Inflammatory macrophage treated with lipopolysaccharide for 1 hour (primary cell): ENCODE data around the gene CNTLN.
A peak's percentile ranks its signal among the peaks of the same experiment; 100 is the strongest.
"Not testable (repeated sequence)": the region's sequence is repeated elsewhere in the genome, so short reads cannot be mapped to it uniquely, and the experiment has no call there.

ENCODE experiments used
- DNase-seq, 2 donors: peaks; one replicate each; pipeline ENCODE4 v3.0.0-alpha.2; 2020 to 2022

The CNTLN gene

DNA sequence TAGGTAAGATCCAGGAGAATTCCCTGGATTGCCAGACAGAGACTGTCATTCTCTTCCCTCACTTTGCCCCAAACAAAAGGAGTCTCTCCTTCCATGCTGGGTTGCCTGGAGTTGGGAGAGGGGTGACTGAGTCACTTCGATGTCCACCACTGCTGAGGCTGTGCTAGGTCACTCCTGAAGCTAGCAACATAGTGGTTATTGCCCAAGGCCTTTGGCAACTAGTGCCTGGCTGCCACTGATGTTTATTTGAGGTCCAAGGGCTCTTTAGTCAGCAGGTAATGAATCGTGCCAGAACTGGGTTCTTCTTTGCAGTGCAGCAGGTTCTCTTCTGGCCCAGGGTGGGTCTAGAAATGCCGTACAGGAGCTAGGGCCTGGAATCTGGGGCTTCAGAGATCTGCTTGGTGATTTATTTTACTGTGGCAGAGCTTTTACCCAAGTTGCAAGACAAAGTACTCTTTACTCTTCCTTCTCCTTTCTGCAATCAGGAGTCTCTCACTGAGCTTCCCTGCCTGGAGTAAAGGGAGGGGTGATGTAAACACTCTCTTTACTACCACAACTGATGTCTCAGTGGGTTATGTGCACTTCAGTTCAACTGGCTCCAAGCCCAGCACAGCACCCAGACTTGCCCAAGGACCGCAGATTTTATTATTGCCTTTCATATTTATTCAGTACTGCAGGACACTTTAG, 288.3 kb downstream of the CNTLN start:
- no peak for DNase-seq

DNA sequence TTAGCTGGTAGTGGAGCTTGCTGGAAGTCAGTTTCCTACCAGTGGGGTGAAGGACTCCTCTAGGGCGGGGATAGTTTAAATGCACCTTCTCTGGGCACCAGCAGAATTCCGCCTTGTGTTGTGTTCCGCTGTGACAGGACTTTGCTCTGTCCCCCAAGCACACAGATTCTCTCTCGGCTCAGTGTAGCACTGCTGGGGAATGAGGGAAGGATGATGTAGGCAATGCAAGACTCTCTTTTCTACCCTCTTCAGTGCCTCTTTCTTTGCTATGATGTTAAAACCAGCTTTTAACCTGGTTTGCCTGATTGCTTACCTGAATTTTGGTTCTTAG, 288.8 kb downstream of the CNTLN start:
- no peak for DNase-seq

DNA sequence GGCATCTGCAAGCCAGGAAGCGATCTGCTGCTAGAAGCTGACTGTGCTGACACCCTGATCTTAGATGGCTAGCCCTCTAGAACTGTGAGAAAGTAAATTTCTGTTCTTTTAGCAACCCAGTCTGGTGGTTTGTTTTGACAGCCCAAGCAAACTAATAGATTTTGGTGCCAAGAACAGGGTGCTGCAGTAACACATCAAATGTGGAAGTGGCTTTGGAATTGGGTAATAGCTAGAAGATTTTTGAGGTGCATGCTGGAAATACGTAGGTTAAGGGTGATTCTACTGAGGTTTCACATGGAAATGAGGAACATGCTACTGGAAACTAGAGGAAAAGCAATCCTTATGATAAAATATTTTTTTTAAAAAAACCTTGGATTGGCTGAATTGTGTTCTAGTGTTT, 290.5 kb downstream of the CNTLN start:
- peak; percentile 12 to 31 for DNase-seq

DNA sequence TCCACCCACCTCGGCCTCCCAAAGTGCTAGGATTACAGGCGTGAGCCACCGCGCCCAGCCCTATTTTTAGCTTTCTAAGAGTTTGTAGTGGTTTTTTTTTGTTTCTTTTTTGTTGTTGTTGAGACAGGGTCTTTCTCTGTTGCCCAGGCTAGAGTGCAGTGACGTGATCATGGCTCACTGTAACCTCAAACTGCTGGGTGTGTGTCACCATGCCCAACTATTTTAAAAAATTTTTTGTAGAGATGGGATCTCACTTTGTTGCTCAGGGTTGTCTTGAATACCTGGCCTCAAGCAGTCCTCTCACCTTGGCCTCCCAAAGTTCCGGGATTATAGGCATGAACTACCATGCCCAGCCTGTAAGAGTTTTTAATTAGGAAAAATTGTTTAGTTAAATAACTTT, 298.7 kb downstream of the CNTLN start:
- DNase-seq: no peak

DNA sequence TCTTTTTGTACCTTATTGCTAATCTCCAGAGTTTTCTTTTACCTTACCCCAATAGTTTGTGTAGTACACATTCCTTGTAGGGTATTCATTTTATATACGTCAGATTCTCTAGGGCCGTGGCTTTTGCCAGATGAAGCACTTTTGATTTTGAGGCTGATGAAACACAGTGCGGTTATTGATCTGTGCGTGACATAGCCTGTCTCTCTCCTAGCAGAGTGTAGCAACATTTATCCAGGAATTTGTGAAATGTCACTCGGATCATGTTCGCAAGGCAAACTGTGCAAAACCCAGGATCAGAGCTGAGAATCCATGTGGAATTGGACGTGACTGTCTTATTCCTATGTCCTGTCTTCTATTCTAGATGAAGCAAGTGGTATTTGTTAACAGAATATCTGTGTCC, 302.0 kb downstream of the CNTLN start:
- no peak for DNase-seq

DNA sequence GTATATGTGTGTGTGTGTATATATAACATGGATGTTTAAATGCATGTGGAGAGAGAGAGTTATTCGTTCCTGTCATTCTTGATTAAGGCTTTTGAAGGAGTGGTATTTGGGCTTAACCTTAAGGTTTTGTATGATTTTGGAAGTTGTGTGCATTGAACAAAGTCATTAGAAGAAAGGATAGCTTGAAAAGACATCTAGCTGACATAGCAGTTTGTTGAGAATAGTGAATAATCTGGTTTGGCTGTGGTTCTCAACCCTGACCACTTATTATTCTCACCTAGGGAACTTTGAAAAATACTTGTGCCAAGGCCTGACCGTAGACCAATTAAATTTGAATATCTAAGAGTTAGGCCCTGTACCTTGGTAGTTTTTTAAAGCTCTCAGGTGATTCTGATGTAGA, 303.0 kb downstream of the CNTLN start:
- no peak for DNase-seq

DNA sequence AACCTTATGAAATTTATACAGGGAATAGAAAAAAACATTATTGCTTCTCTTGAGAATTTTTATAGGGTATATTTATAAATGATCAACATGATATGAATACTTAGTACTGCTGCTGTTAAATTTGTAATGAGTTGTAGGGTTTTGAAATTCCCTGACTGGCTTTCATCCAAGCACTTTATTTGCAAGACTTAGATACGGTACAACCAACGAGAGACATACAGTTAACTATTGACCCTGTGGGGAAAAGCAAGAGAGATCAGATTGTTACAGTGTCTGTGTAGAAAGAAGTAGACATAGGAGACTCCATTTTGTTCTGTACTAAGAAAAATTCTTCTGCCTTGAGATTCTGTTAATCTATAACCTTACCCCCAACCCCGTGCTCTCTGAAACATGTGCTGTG, 310.3 kb downstream of the CNTLN start:
- not testable (repeated sequence) for DNase-seq

DNA sequence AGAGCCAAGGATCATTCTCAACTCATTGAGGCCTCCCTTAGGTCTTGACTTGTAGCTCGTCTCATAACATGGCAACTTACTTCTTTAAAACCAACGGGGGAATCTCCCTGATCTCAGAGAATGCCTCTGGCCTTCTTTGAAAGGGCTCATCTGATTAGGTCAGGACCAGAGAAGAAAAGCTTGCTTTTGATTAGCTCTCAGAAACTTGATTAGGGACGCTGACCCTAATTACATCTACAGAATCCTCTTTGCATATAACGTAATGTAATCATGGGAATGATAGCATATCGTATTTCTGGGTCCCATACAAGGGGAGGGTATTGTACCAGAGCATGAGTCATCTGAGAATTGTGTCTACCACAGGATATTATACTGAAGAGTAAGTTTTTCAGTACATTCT, 318.9 kb downstream of the CNTLN start:
- no peak for DNase-seq

DNA sequence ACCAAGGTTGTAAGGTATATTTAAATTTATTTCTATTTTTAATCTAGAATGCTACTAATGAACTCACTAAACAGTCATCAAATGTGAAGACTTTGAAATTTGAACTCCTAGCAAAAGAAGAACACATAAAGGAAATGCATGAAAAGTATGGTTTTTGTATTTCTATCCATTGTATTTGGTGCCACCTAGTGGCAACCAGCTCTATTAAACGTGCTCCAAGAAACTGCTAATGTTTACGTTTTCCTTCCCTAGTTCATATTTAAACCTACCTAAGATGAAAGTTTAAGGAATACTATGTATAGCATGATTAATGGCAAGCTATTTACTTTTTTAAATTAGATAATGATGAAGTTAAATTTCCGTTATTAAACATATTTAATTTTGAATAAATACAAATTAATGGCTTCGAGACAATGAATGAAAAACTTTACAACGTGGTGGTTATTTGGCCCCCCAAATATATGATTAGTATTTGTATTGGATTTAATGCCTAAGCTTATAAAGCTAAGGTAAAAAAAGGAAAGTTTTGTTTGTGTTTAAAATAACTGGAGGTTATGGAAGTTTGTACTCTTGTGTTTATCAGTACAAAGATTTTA, 328.1 kb downstream of the CNTLN start:
- DNase-seq: peak; percentile 30 to 78

DNA sequence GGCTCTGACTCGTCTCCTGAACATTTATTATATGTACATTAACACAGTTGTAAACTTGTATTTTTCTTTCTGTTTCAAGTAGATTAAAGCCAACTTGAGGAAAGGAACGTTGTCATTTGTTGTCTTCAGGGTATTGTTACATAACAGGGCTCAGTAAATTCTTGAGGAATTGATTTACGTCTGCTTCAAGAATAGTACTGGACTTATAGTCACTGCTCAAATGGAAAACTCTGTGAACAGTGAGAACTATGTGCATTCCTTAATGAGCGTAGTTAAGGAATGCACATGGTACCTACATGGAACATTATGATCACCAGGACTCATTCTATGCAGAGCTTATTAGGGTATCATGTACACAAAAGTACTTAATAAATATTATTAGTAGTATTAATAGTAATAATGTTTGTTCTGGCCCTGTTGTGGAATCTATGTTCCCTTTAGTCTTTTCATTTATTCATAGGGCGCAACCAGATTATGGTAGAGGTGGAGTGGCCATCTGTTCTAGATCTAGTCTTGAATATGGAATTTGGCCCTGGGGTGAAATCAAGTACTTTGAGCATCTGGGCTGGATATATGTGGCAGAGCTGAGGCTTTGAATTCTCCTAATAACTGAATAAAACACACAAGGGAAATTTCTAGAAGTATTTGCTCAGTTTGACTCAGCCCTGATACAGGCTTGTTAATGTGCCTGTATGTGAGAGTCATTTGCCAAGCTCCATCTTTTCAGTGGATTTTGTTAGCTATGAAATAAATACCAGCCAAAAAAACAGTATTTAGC, 335.4 kb downstream of the CNTLN start:
- no peak for DNase-seq

DNA sequence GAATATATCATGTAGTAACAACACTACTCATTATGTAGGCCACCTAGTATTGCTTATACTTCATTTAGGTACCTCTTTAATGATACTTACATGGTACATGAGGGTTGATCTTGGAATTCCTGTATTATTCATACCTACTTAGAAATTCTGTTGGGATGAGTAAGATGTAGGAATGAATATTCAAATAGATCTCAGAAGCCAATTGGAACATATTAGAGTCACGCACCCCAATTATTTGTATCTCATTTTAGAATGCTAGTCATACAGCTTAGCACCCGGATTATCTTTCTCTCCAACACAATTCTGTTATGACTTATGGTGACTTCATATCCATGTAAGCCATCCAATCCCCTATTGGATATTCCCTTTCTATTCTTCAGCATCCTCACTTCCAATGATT, 337.3 kb downstream of the CNTLN start:
- DNase-seq: no peak

DNA sequence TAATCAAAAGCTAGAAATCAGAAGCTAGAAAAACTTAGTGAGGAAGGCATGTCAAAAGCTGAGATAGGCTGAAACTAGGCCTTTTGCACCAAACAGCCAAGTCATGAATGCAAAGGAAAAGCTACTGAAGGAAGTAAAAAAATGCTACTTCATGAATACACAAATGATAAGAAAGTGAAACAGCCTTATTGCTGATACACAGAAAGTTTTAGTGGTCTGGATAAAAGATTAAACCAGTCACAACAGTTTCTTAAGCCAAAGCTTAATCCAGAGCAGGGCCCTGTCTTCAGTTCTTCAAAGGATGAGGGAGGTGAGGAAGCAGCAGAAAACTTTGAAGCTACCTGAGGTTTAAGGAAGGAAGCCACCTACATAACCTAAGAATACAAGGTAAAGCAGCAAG, 341.6 kb downstream of the CNTLN start:
- no peak for DNase-seq

DNA sequence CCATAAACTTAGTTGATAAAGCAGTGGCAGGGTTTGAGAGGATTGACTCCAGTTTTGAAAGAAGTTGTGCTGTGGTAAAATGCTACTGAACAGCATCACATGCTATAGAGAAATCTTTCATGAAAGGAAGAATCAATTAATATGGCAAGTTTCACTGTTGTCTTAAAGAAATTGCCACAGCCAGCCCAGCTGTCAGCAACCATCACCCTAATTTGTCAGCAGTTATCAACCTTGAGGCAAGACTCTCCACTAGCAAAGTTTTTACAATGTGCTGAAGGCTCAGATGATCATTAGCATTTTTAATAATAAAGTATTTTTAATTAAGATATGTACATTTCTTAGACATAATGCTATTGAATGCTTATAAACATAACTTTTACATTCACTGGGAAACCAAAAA, 343.0 kb downstream of the CNTLN start:
- no peak for DNase-seq

DNA sequence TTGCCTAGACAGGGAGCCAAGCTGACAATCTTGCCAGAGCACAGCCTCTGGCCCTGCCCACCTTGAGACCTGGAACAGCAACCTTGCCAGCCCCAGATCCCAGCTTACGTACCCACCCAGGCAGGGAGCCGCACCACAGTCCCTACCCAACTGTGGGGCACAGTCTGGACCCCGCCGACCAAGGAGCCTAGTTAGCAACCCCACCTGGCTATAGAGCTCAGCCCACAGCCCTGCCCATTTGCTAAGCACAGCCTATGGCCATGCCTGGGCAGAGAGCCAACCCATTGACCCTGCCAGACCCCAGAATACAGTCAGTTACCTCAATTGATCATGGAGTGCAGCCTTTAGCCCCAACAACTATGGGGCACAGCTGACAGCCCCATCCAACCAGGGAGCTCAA, 346.1 kb downstream of the CNTLN start:
- DNase-seq: no peak

DNA sequence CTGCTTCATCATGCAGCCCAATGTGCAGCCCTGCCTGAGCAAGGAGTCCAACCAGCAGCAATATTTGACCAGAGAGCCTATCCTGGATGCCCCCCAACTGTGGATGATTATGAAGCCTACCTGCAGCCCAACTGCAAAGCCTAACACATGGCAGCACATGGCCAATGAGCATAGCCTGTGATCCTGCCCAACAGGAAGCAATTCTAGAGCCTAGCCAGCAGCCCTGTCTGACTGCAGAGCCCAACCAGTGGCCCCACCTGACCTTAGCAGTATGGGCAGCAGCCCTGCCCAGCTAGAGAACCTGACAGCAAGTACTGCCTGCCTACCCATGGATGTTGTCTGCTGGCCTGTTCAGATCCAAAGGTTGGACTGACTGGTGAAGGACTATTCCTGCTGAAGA, 346.7 kb downstream of the CNTLN start:
- no peak for DNase-seq

DNA sequence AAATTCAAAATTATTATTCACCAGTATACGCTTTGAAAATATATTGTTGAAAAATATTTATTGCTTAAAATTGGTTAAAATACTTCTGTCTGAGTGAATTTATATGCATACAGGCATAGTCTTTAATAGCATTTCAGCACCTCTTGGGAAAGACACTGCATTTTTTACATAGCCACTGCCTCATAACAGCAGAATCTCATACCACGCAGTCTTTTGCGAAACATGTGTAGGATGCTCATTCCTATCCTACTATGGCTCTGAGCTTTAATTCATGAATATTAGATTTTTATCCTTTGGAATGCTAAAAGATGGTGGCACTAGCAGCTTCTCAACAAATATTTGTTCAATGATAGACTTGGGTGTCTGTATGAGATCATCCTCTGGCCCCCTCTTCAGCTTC, 350.1 kb downstream of the CNTLN start:
- no peak for DNase-seq

DNA sequence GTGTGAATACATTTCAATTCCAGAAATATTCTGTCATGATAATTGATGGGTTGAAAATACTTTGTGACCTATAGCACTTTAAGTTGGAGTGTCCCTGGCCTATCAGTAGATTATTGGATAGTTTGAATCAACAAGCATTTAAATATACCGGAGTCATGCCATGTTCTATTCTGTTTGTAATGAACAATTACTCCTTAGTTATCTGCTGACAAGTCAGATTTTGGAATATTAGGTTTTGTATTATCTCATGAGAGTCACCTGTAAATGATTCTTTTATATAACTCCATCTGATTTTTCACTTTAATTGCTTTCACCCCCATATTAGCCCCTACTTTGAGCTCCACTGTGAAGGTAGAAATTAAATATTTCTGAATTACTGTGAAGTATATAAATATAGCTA, 351.6 kb downstream of the CNTLN start:
- no peak for DNase-seq

DNA sequence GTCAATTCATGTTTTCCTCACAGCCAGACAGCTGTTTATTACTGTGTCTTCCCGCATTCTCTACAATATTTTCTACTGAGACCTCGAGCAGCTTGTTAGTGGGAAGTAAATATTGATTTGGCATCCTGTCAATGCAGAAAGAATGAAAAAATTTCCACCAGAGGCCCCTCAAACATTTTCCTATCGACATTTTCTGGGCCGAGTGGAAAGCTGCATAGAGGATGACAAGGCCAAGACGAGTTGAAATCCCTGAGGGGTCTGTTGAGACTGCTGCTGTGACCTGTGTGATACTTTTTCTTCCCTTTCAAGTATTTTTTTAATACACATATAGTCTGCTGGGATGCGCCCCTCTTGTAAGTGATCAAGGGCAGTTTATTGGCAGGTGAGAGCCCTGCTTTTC, 352.6 kb downstream of the CNTLN start:
- no peak for DNase-seq

DNA sequence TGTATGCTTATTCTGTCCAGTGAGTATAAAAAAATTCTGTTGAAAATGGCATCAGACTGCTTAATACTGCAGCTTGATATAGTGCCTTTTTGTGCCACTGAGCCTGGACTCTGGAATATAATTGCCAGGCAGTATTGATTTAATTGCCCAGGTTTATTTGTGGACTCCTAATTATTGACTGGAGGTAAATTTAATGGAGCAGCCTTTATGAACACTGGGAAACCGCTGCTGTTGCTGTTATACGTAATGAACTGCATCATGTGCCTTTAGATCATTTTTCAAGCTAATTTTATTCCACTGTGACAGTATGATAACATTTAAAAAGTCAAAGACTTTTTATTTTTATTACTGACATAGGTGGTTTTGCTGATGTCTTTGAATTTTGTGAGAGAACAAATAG, 353.8 kb downstream of the CNTLN start:
- no peak for DNase-seq

DNA sequence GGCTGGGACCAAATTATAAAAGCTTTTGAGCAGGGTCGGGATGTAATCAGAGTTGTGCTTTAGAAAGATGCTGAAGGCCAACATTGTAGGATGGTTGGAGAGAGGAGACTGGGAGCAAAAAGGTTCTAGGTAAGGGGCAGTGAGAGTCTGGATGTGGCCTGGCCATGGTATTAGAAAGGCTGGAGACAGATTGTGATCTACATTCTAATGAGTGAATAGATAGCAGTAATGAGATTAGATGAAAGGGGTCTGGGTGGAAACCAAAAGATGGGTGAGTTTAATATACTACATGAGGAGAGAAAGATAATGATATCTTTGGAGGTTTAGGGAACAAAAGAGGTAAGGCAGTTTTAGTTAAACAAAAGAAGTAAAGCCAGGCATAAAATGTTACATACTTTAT, 355.3 kb downstream of the CNTLN start:
- no peak for DNase-seq

DNA sequence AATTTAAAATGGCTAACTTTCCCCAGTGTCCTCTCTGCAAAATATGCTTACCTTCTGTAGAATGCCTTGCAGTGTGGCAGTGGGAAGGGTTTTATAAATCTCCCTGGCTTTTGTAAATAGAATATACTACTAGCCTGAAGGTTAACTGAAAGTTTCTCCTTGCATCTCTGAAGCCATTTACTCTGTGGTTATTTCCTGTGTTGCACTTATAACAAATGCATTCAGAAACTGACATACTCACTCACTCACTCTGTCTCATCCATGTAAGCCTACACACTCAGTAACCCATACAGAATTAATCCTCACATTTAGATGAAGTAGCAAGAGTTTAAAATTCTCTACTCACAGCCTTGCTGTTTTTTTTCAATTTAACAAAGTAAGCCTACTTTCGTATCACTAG, 356.9 kb downstream of the CNTLN start:
- no peak for DNase-seq

DNA sequence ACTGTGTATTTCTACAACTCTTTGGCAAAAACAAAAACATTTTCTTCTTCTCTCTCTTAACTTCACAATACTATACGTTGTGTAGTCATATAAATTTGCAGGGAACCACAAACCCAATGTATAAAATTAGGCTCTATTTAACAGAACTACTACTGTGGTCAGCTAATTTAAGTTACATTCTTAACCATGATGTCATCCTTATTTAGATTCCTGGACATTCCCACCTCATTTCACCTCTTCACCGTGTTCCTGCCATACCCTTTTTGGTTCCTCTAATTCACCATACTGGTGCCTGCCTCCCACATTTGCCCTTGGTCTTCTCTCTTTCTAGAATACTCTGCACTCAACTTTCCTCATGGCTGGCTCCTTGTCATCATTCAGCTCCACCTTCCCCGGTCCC, 368.4 kb downstream of the CNTLN start:
- no peak for DNase-seq

DNA sequence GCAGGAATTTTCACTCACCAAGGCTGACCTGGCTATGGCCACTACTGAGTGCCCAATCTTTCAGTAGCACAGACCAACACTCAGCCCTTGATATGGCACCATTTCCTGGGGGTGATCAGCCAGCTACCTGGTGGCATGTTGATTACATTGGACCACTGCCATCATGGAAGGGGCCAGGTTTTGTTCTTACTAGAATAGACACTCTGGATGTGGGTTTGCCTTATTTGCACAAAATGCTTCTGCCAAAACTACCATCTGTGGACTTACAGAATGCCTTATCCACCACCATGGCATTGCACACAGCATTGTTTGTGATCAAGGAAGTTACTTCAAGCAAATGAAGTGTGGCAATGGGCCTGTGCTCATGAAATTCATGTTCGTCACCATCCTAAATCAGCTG, 374.3 kb downstream of the CNTLN start:
- no peak for DNase-seq

DNA sequence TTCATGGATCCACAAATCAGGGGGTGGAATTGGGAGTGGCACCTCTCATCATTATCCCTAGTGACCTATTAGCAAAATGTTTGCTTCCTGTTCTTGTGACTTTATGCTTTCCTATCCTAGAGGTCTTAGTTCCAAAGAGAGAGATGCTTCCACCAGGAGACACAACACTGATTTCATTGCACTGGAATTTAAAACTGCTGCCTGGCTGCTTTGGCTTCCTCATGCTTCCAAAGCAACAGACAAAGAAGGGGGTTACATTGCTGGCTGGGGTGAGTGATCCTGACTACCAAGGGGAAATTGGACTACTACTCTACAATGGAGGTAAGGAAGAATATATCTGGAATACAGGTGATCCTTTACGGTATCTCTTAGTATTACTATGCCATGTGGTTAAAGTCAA, 374.9 kb downstream of the CNTLN start:
- DNase-seq: no peak

DNA sequence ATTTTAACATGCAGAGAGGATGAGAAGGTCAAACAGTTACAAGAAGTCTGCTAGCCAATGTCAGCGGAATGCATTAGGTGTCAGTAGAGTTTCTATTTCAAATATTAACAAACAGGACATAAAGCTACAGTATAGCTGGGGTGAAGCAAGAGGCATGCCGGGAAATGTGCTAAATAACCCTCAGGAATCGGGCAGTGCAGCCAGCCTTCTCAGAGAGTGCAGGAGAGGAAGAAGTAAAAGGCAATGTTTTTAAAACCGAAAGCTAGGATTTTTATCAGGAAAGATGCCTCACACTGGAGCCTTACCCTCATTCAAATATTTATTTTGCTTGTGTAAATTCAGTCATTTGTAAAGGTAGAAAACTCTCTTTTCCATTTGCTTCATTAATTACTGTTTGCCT, 384.9 kb downstream of the CNTLN start:
- no peak for DNase-seq
